SW 1271 (cell line): Measurements from ENCODE around the gene NGEF.
"Not testable (repeated sequence)": the region's sequence is repeated elsewhere in the genome, so short reads cannot be mapped to it uniquely, and the experiment has no call there.

Source experiments
- DNase-seq, 2 experiments: peaks; one replicate each; lab custom pipeline; 2025; lab: John Stamatoyannopoulos, UW

NGEF gene

DNA sequence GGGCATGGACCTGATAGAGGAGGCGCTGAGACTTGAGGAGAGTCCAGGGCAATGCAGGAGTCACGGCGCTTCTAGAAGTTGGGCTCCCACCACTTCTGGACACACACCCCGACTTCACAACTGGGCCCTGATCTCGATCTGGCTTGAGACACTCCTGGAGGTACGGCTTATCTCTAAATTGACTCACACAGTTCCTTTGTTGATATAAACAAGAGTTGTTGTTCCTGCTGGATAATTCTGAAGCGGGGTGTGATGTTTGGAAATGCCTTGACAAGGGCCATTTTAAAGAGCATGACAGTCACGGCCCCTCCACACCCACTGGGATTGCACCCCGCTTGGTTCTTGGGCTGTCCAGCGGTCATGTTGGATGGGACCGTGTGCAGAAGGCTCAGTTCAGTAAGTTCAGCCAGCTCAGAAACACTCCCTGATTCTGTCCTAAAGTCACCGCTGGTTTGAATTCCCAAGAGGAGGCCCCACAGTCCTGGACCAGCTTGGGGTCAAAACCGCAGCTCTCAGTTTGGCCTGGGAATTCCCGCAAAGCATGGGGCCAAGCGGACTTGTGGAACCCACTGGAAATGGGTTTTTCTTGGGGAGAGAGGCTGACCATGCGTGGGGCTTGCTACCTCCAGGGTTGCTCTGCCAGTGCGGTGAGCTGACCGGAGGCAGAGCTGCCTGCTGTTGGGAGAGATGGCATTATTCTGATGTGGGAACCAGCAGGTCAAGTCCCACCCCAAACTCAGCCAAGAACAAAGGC is 10.1 kb upstream of the NGEF start:
- no peak for DNase-seq

DNA sequence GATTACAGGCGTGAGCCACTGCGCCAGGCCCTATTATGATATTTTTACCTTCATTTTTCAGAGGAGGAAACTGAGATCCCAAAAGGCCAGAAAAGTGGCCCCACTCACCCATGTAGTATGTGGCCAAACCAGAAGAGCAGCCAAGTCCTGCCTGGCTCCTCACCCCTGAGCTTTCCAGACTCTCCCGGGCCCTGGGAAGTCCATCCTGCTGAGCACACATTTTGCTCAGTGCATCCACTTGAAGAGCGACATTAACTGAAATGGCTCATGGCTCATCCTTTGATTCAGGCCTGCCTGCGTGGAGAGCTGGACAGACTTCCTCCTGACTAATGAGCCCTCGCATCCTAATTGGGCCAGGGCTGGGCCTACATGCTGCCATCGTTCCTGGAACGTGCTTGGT is 9.5 kb upstream of the NGEF start:
- no peak for DNase-seq

DNA sequence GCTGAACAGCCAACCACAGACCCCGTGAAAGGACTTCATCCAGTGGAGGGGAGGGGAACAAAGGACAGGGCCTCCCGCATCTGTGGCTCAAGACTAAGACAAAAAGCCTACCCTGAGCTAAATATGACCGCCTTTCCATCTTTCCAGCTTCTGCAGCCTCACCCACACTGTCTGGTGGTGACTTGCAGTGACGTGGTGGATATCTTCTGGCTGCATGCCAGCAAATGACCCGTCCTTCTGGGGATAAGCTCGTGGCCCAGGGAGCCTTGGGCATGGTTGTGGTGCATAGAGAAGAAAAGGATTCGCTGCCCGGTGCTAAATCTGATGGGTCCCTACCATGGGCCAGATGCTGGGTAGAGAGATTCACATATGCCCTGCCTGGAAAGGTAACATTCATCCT is 8.7 kb upstream of the NGEF start:
- no peak for DNase-seq

DNA sequence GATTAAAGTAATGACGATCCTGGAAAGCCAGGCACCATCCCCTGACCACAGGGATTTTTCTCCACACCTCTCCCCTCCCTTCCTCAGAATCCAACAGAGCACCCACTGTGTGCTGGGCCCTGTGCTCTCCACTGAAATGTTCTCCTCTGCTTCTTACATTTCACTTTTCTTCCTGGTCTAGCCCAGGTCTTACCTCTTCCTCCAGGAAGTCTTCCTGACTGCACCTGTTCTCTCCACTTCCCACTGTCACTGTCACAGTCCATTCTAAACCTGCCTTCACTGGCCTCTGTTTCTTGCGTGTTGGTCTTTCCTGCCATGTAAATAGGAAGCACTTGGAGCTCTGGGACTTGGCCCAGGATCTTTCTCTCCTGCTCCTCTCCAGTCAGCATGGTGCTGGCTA is 7.4 kb upstream of the NGEF start:
- DNase-seq = no peak

DNA sequence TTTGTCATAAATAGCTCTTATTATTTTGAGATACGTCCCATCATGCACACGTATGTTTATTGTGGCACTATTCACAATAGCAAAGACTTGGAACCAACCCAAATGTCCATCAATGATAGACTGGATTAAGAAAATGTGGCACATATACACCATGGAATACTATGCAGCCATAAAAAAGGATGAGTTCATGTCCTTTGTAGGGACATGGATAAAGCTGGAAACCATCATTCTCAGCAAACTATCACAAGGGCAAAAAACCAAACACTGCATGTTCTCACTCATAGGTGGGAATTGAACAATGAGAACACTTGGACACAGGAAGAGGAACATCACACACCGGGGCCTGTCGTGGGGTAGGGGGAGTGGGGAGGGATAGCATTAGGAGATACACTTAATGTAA is 6.6 kb upstream of the NGEF start:
- DNase-seq = not testable (repeated sequence)

DNA sequence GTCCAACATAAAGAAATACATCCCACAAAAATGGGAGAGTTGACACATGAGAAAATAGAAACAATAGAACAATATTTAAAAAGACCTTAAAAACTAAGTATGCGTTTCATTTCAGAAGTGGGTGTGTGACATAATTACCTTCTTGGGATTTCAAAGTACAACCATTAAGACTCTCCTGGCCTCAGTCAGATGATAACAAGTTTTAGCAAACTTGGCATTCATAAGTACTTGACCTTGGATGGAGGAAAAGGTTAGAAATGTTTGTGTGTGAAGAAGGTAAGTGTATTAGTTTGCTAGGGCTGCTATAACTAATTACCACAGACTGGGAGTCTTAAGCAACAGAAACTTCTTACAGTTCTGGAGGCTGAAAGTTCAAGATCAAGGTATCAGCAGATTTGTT is 4.9 kb upstream of the NGEF start:
- no peak for DNase-seq

DNA sequence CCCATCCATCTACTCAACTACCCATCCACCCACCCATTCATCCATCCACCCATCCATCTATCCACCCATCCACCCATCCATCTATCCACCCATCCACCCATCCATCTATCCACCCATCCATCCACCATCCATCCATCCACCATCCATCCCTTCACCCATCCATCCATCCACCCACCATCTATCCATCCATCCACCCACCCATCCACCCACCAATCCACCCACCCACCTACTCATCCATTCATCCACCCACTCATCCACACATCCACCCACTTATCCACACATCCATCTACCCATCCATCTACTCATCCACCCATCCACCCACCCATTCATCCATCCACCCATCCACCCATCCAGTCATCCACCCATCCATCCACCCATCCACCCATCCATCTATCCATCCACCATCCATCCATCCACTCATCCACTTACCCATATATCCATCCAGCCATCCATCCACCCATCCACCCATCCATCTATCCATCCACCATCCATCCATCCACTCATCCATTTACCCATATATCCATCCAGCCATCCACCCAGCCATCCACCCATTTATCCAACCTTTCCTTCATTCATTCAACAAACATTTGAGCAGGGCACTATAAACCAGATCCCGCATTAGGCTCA is 2.1 kb upstream of the NGEF start:
- no peak for DNase-seq

DNA sequence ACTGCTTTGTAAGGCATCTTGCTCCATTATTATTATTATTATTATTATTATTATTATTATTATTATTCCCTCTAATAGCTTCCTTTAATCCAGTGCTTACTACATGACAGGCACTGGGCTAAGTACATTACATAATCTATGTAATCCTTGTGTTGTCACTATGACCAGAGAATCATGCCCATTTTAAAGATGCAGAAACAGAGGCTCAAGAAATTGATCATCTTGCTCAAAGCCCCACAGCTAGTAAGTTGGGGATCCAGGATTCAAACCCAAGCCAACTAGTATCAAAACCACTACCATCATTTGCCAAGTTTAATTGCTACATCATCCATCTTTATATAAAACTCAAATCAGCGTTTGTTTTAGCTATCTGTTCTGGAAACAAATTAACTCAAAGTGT is 594 bp upstream of the NGEF start:
- DNase-seq = no peak

DNA sequence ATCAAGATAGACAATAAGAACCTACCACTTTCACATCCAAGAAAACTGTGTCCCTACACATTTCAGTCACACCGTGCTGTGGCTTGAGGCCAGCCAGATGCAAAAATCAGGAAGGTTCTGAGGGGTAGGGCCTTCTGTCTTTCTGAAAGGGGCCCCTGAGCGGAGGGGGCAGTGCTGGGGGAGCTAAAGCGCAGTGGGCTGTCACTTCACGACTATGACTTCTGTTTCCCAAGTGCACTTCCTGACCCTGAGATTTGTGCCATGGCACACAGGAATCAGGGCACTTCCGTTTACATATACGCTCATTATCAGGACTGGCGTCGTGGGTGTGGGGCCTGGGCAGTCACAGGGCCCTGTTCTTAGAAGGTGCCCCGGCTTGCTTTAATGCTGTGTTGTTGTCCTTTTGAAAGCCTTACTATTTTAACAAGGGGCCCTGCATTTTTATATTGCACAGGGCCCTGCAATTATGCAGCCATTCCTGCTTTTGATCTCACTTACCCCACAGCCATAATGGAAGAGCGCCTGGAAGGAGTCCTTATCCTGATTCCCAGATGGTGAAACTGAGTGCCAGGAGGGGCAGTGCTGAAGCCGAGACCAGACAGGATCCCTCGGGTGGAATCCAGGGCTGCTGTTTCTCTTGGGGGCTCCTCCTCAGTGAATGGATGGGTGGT is 620 bp downstream of the NGEF start:
- no peak for DNase-seq

DNA sequence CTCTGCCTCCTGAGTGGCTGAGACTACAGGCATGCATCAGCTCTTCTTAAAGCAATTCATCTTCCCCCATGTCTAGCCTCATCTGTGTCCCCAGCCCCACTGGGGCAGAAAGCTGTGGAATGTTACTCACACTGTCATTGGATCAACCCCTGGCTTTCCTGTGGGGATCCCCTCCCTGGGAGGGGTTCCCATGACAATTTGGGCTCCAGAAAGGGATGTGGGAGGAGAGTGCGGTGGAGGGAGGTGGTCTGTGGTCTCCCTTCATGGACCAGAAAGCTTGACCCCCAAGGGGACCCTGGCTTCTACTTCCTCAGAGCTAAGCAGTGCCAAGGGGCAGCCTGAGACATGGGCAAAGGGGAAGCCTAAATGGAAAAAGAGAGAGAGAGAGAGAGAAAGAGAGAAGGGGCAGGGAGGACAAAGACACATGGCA is 1.3 kb downstream of the NGEF start:
- DNase-seq = no peak

DNA sequence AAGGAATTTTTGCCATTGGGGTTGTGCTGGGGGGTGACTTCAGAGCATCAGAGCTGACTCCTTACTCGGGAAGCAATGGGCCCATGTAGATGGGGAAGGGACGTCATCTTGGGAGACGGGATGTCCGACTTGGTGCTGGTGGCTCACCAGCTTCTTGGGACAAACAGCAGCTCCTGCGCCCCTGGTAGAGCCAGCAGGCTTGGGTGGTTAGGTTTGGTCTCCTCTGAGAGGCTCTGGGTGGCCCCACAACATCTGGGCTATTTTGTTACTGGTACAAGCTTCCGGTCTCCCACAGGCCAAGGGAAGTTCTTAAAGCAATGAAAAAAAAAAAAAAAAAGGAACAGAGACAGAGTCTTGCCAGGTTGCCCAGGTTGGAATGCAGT is 1.8 kb downstream of the NGEF start:
- DNase-seq = no peak

DNA sequence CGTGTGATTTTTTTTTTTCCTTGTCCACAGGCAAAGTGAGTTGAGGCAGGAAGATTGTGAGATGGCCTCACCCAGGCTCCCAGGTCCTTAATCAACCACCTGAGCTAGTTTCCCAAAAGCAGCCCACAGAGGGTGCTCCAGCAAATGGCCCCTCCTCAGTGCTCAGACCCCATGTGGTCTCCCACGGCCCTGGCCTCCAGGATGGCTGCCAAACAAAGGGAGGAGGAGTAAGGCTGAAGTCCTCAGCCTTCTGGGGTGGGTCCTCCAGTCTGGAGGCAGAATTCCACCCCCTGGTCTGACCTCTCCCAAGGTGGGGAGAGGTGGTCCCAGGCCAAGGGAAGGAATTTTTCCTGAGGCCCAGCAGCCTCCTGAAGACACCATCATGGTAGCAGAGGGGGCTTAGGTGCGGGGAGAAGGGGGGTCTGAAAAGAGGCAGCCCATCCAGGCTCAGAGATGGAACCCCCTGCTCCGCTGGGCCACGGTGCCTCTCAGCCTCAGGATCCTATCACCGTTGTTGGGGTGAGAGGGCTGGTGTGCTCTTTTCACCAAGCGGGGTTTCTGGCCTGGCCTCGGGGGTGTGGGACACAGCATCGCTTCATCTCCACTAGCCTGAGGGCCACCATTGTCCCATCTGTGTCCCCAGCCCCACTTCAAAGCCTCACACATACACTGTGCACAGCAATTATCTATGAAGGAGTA is 2.3 kb downstream of the NGEF start:
- no peak for DNase-seq

DNA sequence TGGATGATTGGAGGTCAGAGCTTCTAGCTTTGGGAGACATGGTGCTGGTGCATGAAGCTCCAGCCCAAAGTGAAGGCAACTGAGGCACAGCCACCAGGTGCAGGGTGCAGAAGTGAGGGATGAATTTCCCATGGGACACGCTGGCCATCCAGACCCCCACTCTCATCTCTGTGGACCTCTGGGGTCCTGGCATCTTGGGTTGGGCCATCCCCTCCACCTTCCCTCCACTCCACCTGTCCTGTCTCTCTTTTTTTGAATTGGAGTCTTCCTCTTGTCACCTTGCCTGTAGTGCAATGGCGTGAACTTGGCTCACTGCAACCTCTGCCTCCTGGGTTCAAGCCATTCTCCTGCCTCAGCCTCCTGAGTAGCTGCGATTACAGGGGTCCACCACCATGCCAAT is 3.4 kb downstream of the NGEF start:
- DNase-seq = no peak

DNA sequence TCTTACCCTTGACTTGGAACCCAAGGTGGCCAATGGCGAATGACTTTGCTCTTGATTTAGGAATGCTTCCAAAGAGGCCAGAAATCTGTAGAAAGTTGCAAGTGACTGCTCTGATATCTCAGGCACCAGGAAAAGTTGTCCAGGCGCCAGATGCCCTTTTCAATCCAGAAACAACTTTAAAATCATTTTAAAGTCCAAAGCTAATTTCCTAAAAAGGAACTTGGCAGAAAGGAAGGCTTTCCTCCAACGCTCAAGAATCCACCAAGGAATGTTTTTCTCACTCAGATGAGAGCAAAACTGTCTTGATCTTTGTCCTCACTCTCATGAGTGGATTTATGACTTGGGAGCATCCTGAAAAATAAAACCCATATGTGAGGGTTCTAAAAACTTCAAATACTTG is 5.3 kb downstream of the NGEF start:
- no peak for DNase-seq

DNA sequence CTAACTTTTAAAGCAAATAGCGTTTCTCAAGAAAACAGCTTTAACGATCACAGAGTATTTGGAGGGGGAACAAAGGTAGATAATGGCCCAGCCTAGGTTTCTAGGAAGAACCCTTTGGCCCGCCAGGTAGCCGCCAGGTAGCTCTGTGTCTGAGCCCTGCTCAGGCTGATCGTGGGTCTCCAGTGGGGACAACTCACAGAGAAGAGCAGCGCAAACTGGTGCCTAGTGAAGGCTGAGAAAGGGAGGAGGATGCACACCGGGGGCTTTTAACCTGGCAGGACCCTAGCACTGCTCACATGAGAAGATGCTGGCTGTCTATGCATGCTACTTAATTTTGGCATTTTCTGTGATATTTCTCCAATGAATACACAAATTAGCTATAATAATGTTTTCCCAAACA is 5.8 kb downstream of the NGEF start:
- no peak for DNase-seq

DNA sequence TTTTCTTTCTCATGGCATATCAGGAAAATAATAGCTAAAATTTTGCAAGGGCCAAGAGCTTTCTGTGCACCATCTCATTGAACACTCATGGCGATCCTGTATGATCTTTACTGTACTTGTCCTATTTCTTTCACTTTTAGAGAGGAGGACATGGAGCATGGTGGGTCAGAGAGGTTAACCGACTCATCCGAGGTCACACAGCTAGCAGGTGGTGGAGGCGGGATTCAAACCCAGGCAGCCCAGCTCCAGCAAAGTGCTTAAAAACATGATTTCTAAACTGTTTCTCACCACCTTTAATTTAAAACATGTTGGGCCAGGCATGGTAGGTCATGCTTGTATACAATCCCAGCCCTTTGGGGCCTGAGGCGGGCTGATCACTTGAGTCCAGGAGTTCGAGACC is 6.4 kb downstream of the NGEF start:
- DNase-seq = no peak

DNA sequence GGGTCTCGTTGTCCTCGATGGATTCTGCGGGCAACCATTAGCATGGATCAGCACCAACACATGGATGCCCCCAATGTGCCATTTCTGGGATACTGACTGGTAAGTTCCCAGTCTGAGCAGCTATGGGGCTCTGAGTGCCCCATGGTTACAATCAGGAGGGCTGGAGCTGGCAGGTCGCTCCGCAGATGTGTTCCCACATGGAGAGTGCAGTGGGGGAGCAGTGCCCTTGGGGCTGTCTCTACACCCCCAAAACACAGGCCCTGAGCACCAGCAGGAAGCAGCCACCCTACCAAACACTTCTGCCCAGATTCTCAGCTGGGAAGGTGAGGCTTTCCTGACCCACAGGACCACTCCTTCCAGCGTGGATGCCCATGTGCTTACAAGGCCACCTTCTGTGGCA is 8.0 kb downstream of the NGEF start:
- no peak for DNase-seq

DNA sequence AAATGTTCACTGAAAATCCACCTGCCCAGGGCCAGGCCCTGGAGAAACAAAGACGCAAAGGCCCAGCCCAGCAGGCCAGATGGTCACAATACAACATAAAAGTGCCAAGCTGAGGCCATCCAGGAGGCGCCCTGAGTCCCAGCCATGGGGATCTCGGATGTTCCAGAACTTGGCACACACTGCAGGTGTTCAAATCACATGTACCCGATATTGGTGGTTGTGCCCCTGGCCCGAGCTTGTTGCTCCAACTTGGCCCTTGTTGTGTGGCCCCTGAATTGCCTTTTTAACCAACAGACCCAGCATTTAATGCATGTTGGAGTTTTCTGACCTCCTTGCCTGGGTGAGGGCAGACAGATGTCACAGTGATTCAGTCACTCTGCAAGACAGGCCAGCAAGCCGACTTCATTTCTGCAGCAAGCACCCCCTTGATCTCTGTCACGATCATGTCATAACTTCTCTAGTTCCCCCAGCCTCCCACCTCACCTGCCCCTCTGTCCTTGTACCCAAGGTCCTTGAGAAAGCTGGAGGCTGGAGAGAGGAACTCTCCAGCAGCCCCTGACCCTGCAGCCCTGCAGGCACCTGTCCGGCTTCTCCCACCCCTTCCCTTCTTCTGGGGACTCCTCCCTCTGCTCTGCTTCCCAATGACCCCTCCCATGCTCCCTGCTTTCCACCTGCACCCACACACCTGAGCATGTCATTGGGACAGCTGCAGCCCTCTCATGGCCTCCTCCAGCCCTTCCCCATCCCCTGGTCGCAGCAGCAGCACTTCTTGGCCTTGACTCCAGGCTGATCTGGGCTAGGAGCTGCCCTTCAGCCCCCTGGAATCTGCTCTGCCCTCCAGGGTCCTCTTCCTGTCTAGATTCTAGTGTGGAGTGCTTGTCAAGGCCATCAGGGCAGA is 9.1 kb downstream of the NGEF start:
- DNase-seq = no peak

DNA sequence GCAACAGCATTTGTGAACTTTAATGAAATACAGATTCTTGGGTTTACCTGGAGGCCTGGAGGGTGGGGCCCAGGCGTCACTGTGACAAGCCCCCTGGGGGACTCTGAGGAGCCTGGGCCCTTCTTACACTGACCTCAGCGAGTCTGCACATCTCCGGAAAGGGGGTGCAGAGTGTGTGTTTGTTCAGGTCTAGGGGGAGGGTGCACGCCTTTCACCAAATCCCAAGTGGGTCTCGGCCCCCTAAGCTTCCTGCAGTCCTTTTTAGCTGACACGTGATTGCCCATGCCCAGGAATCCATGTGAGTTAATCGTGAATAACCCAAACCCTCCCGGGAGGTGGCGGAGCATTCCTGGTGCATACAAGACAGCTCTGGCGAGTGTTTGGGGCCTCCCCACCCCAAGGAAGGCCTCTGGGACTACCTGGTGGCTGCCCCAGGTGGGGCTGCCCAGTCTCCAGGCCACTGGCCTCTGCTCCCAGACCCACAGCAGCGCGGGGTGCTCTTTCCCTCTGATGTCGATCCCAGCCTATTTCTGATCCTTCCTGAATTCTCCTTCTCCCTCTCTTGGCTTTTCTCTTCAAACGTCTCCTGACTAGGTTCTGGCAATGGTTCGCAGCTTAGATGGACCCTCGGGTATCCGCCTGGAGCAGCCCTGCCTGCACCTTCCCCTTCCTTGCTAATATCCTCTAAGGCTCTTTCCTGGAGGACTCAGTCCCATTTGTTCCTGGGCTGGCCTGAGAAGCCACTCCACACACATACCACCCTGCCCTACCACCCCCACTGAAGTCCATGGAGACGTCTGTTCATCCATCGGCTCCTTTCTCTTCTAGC is 10.0 kb downstream of the NGEF start:
- no peak for DNase-seq

DNA sequence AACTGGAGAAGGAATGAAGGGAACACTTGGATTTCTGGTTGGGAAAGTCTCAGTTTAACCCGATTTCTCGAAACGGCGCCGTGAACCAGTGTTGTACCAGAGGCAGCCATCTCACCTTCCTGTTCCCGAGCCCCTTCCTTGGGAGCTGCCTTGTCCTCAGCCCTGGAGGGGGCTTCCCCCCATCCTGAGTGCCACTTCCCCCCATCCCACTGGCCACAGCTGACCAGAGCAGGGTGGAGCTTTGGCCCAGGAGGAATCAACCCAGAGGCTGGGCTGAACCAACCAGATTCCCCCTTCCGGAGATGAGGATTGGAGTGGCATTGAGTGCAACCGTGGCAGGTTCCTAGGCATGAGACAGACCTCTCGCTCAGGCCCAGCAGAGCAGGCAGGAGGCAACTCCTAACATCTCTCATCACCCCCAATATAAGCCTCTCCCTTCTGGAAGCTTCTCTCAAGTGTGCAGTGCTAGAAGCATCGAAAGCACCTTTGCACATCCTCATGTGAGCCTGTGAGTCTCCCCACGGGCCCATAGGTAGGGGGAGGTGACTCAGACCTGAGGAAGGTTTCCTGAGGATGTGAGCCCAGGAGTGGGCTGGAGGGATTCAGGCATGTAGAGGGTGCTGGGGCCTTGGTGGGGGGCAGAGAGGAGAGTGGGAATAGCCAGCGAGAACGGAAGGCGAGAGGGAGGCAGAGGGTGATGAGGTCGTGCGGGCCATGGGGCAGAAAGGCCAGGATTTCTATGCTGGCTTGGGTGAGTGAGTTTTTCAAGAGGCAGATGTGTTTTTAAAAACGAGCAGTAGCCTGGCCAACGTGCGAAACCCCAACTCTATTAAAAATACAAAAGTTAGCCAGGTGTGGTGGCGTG is 11.9 kb downstream of the NGEF start:
- DNase-seq = no peak
